Astrocyte (in vitro differentiated cells and primary cell): ENCODE results near the gene UBP1.

Source experiments
- CTCF ChIP-seq: IDR thresholded peaks from 2 replicates; pipeline ENCODE4 v1.5.1; 2011; ENCODE audit warnings: low read depth, mild to moderate bottlenecking, inconsistent platforms, low read length, moderate library complexity; ENCODE audit not compliant: insufficient read depth
- EZH2 ChIP-seq: IDR thresholded peaks from 2 replicates; pipeline ENCODE4 v1.6.1; 2012; ENCODE audit warnings: mild to moderate bottlenecking, low read length, inconsistent platforms; ENCODE audit not compliant: insufficient read depth

- TF ChIP-seq CTCF, result no peak
- TF ChIP-seq EZH2, result no peak
These were observed 81.9 kb downstream of the UBP1 start for GRCh38 chr3:33358172-33358781.
